Dedifferentiated amniotic fluid mesenchymal stem cell (primary cell): Measurements from ENCODE around the gene AAK1.
A peak's percentile ranks its signal among the peaks of the same experiment; 100 is the strongest.
"Not testable (repeated sequence)": the region's sequence is repeated elsewhere in the genome, so short reads cannot be mapped to it uniquely, and the experiment has no call there.

Experiments
- DNase-seq: peaks from one replicate; pipeline ENCODE4 v3.0.0-alpha.2; 2016; ENCODE audit errors: extremely low spot score

Gene AAK1

DNA sequence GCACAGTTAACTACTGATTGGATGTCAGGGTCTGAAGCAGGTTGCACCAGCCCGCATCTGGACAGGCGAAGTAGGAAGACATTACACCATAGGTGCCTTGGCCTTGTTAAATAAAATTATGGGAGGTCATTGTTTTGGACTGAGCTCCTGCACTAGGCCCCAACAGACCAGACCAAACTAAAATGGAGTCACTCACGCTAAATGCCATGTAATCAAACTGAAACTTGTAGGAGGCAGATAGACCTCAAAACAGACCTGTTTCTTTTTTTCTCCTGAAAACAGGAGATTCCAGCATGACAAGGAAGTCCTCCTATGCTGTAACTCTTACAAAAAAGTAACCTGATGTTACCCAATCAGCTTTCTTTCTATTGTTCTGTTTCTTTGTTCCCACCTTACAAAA is 190.9 kb downstream of the AAK1 start:
- DNase-seq = no peak

DNA sequence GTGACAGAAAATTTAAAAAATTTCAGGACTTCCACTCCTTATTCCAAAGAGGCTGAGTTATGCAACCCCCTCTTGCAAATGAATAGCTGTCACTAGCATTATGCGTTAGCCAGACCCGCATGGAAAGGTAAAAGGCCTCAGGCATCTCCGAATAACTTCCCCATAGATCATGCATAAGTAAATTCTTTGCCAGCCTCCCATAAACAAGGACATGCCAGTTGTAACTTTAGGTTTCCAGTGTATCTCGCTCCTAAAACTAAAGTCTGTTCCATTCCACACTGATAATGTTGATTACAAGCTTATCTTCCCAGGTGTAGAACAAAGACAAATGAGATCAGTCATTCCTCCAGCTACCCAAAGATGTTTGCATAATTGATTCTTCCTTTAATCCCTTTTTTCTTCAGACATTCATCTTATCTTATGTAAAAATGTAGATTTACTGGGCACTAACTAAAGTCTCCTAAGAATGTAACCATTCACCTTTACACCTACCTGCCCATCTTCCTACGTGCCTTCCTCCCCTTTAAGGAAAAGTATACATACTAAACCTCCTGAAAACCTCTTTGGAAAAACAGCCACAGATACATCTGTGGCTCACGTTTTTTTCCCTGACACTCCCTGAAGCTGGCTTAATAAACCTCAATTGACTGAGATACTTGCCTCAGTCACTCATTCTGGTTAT is 192.7 kb downstream of the AAK1 start:
- DNase-seq = no peak

DNA sequence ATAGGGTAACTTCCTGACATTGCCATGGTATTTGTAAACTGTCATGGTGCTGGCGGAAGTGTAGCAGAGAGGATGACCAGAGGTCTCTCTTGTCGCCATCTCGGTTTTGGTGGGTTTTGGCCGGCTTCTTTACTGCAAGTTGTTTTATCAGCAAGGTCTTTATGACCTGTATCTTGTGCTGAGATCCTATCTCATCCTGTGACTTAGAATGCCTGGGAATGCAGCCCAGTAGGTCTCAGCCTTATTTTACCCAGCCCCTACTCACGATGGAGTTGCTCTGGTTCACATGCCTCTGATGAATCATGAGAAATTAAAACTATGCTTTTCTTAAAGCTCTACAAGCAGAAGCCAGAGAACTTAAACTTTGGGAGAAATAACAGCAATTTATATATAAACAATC is 193.6 kb downstream of the AAK1 start:
- no peak for DNase-seq

DNA sequence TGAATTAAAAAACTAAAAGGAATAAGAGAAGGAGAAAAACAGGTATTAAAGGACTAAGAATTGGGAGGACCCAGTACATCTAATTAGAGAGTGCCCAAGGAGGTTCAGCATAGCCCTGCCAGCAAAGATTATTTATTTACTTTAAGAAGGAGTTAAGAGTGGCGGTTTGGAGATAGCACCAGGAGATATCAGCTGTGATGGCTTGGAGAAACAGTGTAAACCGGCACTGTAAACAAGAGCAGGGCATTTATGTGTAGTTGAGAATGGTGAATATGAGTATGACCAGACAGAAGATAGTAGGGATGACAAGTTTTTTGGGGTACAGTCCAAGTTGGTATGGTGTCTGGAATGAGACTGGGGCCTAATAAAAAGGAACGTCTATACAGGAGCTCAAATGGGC is 199.9 kb downstream of the AAK1 start:
- not testable (repeated sequence) for DNase-seq

DNA sequence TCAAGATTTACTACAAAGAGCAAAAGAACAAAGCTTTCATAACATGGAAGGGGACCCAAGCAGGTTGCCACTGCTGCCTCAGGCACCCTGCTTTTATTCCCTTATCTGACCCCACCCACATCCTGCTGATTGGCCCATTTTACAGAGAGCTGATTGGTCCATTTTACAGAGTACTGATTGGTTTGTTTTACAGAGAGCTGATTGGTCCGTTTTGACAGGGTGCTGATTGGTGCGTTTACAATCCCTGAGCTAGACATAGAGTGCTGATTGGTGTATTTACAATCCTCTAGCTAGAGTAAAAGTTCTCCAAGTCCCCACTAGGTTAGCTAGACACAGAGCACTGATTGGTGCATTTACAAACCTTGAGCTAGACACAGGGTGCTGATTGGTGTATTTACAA is 204.0 kb downstream of the AAK1 start:
- DNase-seq = not testable (repeated sequence)

DNA sequence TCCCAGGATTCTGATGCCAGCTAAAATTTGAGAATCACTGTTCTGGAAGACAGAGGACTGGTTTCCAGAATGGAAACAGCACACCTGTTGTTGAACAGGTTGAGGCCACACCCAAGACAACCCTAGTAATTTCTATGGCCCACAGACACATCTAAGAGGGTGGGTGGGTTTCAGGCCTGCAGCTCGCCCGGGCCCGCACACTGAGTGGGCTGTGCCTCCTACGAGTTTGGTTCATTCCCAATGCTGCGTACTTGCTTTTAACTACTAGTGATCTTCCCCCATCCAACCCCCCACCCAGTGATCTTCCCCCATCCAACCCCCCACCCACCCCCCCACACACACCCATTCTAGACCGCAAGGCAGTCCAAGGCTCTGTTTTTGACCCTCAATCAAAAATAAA is 205.0 kb downstream of the AAK1 start:
- DNase-seq = no peak

DNA sequence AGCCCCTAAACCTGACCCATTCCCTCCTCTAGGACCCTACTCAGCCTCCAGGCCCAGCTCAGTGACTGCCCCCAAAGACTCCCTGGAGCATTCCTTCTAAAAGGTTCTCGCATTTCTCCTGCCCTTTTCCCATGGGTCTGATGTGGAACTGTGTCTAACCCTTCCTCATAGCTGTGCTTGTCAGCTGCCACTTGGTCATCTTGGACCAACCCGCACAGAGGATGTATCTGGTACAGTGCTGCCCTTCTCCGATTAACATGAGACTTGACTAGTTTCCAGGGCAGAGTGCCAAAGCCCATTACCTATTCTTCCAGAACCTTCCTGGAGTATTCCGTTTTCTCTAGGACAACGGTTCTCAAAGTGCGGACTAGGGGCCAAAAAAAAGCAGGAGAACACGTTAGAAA is 205.8 kb downstream of the AAK1 start:
- no peak for DNase-seq

DNA sequence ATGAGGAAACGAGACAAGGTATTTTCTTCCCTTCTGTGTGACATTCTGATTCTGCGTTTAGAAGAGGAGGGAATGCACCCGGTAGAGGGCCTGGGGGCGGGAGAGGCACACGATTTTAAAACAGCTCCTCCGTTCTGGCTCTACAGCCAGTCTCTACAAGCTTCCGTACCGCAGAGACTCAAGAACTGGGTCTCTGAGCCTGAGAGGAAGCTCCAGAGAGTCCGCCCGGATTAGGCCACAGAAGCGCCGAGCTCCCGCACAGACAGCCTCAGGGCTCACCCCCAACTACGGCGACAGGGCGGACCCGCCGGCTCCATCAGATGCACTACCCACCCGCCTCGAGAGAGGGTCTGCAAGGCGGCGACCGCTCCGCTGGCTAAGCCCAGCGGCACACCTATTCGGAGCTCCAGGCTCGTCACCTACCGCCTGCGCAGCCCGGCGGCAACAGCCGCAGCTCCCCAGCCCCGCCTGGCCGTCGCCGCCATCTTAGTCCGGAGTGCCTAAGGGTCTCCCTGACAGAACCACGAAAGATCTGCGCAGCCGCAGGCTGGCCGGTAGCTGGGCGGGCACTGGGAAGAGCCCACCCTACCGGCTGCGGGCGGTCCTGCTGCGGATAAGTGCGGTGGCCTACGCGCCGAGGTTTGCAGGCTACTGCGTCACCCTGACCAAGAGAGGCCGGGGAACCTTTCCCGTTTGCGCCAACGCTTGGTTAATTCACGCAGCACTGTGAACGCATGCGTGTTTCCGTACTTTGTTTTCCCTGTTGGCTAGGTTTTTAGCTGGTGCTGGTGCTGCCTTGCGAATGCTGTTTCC is 206.4 kb downstream of the AAK1 start, which contains the start of gene NFU1:
Gene NFU1, minus strand, starts transcription at position 498 of the 813 bp plus-strand sequence. Its CDS starts 13 bp downstream, at position 485.
- DNase-seq = peak; percentile 95

DNA sequence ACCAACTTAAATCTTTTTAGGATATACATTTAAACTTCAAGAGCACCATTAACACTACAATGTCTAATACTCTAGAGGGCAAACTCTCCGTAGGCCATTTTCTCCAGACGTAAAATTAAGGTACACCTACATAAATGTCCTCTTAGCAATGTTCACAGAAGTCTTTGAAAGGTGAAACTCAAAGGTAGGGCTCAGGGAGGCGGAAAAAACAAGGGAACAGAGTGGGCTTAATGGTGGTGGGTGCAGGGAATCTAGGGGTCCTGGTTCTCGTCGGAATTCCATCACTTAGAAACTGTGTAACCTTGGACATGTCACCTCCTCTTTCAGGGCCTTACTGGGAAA is 207.0 kb downstream of the AAK1 start:
- no peak for DNase-seq

DNA sequence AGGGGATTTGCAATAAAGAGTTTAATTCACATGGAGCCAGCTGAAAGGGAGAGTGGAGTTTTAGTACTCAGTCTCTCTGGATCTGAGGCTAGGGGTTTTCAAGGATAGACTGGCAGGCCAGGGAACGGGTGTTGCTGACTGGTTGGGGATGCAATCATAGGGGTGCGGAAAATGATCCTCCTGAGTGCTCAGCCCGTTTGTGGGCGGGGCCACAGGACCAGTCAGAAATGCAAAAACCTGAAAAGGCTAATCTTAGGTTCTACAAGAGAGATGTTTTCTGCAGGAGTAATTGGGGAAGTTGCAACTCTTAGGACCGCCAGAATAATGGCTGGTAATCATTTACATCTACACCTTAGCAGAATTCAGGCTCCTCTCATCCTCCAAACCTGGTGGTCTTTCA is 208.8 kb downstream of the AAK1 start:
- DNase-seq = no peak

DNA sequence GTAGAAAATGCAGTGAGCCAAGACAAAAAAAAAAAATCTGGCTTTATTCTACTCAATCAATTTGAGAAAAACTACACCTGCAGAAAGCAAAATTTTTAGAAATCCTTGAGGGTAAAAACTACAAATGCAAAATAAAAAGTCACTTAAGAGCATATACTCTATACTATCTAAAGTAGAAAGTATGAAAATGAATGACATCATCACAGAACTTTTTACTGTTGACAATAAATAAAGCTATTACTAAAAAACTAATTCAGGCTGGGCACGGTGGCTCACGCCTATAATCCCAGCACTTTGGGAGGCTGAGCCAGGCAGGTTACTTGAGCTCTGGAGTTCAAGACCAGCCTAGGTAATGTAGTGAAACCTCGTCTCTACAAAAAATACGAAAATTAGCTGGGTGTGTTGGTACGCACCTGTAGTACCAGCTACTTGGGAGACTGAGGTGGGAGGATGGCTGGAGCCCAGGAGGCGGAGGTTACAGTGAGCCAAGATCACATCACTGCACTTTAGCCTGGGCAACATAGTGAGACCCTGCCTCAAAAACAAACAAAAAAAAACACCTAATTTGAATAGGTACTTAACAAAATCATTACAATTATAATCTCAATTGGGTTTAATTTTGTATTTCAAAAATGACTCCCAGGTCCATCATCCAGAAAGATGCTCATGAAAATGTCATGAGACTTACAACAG is 213.9 kb downstream of the AAK1 start:
- DNase-seq = no peak

DNA sequence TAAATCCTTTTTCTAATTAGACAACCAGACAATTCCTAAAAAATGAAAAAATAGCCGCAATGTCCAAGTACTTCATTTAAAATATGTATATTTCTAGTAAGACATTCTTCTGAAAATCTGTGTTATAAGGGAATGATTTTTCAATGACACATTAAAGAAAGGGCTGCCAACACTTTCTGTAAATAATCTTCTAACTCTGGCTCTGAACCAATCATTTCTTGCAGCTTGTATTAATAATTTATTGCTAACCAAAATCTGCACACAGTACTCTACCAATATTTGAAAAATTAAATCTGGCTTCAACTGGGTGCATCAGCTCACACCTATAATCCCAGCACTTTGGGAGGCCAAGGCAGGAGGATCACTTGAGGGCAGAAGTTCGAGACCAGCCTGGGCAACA is 214.6 kb downstream of the AAK1 start:
- DNase-seq = no peak

DNA sequence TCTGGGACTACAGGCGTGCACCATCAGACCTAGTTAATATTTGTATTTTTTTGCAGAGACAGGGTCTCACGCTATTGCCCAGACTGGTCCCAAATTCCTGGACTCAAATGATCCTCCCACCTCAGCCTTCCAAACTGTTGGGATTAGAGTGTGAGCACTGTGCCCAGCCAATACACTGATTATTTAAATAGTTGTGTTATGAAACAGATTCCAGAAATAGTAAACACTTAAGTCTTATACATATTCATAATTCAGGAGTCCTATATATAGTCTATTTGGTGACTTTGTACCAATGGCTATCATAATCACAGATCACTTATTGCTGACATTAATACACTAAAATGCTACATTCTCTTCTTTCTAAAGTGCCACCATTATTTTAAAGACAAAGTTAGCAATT is 219.1 kb downstream of the AAK1 start:
- DNase-seq = no peak

DNA sequence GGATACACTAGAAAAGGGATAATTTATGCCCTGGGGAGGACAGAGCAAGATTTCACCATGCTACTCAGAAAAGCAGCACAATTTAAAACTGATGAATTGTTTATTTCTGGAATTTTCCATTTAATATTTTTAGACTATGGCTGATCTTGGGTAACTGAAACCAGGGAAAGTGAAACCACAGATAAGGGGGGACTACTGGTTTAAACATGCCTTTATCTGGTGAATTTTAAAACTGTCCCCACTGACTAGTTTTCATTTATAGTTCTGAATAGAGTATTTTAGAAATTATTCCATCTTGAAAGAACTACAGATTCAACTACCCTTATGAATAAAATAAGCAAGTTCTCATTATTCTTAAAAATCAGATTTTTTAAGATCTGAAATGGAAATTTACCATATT is 221.3 kb downstream of the AAK1 start:
- no peak for DNase-seq

DNA sequence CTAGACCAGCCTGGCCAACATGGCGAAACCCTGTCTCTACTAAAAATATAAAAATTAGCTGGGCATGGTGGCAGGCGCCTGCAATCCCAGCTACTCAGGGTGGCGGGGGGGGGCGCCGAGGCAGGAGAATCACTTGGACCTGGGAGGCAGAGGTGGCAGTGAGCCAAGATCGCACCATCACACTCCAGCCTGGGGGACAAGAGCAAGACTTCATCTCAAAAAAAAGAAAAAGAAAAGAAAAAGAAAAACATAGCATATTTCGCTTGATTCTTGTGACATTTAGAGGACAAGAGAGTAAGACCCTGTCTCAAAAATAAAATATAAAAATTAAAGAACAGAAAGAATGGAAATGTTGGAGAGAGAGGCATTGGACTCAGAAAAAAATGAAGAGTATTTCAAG is 224.4 kb downstream of the AAK1 start:
- DNase-seq = not testable (repeated sequence)

DNA sequence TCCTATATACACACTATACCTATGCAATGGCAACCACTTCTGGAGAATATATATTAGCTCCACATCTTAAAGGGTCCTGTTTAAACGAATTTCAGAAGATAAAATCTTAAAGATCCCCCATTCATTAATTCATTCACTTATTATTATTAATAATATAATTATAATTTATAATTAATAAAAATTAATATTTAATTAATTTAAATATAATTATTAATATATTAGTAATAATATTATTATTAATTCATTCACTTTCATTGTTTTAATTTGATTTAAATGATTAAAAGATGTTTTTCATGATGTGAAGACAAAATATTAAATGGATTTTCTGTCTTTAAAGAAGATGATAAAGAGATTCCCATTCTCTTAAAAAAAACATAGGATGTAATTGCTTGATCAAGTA is 227.4 kb downstream of the AAK1 start:
- no peak for DNase-seq
